Jurkat, Clone E6-1 (cell line): ENCODE measurements around the gene NPPA.

Experiments used
- DNase-seq: peaks from one replicate; pipeline ENCODE4 v3.0.0-alpha.2; 2011; ENCODE audit warnings: low read depth, low spot score
- H3K4me3 ChIP-seq: 2 replicates; pipeline ENCODE4 v1.5.1; 2011; ENCODE audit warnings: mild to moderate bottlenecking, low read length, control low read depth, moderate library complexity

The NPPA gene

DNA sequence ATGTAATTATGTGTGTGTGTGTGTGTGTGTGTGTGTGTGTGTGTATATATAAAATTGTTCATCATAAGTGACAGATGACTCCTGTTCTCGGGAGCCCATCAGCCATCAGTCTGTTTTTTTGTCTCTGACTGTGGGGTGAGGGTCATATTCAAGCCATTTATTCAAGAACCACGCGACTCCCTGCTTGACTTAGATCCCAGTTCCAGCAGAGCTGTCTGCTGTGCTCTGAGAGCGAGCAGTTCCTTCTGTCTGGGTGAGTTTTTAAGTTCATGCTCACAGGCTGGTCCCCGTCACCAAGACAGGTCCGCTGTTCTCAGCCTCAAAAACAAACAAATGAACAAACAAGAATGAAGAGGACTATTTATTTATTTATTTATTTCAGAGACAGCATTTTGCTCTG, 29.5 kb upstream of the NPPA start:
- DNase-seq = no peak
- no peak overlapping the region for H3K4me3 ChIP-seq

DNA sequence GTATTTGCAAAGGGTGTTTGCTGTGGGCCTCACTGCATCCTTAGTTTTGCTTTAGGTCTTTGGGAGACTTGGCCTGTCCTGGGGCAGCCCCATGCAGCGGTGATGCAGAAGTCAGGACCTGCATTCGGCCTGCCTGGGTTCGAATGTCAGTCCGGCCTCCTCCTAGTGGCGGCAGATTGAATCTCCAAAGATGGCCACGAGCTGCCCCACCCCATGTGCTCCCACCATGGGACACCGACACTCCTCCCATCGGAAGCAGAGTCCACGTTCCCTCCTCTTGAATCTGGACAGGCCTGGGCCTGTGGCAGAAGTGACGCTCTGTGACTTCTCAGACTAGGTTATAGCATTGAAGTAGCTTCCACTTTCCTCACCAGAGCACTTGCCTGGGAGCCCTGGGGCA, 27.5 kb upstream of the NPPA start:
- no peak for DNase-seq
- no peak overlapping the region for H3K4me3 ChIP-seq

DNA sequence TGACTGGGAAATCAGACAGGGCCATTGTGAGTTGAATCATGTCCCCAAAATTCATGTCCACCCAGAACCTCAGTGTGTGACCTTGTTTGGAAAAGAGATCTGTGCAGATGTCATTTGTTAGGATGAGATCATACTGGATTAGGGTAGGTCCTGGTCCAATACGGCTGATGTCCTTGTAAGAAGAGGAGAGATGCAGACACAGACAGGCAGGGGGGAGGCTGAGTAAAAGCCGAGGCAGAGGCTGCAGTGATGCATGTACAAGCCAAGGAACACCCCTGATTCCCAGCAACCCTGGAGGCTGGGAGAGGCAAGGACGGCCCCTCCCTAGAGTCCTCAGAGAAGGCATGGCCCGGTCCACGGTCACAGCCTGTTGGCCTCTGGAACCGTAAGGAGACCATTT, 27.0 kb upstream of the NPPA start:
- DNase-seq = no peak
- H3K4me3 ChIP-seq = no peak overlapping the region

DNA sequence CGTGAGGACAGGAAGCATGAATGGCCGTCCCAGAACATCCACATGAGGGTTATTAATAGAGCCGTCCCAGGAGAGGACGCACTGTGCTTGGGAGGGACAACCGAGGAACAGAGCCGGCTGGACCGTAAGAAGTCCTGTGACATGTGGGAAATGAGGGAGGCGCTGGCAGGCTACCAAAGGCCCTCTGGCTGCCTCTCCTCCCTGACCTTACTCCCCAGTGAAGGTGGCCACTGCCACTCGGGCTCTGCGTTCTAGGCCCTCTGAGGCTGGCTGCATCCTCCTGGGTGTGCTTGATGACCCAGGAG, 26.6 kb upstream of the NPPA start:
- DNase-seq = no peak
- H3K4me3 ChIP-seq = no peak overlapping the region

DNA sequence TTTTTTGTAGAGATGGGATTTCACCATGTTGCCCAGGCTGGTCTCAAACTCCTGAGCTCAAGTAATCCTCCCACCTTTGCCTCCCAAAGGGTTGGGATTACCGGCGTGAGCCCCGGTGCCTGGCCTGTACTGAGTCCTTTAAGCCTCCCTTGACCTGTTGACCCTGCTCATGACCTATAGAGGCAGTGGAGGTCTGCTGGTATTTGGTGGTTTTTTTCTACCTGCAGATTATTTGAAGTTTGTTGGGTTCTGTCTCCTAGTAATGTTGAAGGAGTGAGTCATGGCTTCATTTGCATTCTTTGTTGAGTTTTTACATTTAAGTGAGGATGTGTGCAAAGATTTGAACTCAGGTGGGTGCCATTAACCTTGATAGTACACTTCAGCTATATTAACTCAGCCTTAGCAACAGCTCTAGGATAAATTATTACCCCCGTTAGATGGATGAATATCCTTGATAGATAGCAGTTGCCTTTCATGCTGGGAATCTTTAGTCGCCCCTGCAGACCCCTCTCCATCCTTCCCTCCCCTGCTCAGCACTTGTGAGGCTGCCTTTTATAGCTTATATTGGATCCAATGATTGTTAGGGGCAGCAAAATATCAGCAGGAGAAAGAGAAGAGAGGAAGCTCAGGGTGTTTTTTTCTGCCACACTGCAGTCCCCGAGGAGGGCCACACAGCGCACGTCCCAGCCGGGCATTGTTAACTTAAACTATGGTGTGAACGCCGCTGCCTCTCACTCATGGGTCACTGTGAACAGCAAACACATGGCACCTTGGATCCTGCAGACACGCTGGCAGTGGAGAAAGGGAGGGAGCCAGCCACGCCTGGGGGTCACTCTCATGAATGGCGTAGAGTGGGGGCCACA, 26.0 kb upstream of the NPPA start:
- H3K4me3 ChIP-seq = no peak overlapping the region
- DNase-seq = no peak

DNA sequence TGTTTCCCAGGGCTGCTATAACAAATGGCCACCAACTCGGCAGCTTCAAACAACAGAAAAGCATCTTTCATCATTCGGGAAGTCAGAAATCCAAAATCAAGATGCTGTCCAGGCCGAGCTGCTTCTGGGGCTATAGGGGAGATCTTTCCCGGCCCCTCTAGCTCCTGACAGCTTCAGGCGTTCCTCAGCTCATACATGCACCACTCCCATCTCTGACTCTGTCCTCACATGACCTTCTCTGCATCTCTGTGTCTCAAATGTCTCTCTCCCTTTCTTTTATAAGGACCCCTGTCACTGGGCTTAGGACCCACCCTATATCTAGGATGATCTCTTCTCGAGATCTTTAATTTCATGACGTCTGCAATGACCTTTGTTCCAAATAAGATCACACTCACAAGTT, 25.0 kb upstream of the NPPA start:
- DNase-seq = no peak
- no peak overlapping the region for H3K4me3 ChIP-seq

DNA sequence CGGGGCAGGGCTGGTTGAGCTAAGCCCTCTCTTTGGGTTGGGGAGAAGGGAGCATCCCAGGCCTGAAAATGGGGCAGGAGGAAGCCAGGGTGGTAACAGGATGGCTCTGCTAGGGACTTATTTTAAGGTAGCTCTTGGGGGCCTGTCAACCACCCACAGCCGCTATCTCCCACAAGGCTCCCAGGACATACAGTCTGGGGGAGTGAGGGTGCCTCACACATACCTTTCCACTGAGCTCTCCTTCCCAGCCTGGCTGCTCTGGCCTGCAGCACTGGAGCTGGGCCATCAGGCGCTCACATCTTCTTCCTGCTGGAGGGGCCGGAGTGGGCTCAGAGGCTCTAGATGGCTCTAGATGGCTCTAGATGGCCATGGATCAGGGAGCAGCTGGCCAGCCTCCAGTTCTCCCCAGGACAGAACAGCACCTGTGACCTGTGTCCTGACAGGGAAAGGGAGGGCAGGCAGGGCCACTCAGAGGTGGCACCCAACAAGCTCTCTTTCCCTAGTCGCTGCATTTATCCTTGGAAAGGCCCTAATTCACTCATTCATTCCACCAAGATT, 22.1 kb upstream of the NPPA start:
- DNase-seq = no peak
- H3K4me3 ChIP-seq = no peak overlapping the region

DNA sequence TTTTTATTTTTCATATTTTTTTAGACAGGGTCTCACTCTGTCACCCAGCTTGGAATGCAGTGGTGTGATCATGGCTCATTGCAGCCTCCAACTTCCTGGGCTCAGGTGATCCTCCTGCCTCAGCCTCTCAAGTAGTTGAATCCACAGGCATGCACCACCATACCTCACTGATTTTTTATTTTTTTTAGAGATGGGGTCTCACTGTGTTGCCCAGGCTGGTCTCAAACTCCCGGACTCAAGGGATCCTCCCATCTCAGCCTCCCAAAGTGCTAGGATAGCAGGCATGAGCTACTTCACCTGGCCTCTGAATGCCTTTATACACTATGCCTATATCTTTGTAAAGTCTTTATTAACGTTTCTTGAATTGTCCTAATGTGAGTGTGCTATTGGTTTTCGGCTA, 21.5 kb upstream of the NPPA start:
- DNase-seq = no peak
- H3K4me3 ChIP-seq = no peak overlapping the region

DNA sequence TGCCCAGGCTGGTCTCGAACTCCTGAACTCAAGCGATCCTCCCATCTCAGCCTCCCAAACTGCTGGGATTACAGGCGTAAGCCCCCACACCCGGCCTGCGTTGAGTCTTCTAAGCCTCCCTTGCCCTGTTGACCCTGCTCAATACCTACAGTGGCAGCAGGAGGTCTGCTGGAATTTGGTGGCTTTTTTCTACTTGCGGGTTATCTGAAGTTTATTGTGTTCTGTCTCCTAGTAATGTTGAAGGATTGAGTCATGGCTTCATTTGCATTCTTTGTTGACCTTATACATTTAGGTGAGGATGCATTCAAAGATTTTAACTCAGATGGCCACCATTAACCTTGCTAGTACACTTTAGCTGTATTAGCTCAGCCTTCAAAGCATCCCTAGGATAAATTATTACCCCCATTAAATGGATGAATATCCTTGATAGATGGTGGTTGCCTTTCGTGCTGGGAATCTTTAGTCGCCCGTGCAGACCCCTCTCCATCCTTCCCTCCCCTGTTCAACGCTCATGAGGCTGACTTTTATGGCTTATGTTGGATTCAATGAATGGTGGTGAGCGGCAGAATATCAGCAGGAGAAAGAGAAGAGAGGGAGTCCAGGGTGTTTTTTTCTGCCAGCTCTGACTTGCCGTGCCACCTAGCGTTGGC, 20.9 kb upstream of the NPPA start:
- DNase-seq = no peak
- H3K4me3 ChIP-seq = no peak overlapping the region

DNA sequence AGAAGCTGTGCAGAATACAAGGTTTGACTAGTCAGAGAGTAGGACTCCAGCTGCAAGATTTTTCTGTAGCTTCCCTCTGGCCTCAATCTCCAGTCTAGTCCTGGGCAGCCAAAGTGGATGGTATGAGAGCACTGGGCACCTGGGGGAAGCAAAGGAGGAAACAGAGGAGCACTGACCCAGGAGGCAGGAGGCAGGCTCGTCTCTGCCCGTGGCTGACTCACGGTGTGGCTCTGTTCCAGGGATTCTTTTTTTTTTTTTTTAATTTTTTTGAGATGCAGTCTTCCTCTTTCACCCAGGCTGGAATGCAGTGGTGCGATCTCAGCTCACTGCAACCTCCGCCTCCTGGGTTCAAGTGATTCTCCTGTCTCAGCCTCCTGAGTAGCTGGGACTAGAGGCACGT, 15.3 kb upstream of the NPPA start:
- H3K4me3 ChIP-seq = no peak overlapping the region
- DNase-seq = no peak

DNA sequence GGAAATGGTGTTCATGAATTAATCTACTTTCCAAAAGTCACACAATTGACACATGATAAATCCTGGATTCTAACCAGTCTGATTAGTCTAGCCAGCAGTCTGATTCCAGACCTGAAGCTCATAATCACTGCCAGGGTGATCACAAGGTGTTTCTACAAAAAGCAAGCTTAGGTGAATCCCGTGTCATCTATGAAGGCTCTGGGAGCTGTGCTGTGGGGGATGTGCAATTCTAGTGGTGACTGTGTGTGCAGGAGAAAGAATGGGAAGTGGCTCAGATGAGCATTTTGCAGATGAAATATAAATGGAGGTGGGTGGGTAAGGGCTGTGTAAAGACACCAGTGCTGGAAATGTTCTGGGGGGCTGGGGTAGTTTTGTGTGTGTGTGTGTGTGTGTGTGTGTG, 13.0 kb upstream of the NPPA start:
- no peak overlapping the region for H3K4me3 ChIP-seq
- DNase-seq = no peak

DNA sequence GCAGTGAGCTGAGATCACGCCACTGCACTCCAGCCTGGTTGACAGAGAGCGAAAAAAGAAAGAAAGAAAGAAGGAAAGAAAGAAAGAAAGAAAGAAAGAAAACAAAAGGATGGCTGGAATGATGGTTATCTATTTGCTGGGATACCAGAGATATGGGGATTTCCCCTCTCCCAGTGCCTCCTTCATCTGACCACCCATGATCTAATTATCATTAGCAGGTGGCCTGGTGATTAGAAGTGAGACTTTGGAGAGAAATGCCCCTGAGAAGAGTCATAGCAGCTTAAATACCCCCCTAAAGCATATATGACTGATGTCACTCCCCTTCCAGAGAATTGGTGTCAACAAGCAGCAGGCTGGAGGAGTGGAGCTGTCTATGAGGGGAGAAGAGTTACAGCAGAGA, 12.5 kb upstream of the NPPA start:
- no peak overlapping the region for H3K4me3 ChIP-seq
- DNase-seq = no peak

DNA sequence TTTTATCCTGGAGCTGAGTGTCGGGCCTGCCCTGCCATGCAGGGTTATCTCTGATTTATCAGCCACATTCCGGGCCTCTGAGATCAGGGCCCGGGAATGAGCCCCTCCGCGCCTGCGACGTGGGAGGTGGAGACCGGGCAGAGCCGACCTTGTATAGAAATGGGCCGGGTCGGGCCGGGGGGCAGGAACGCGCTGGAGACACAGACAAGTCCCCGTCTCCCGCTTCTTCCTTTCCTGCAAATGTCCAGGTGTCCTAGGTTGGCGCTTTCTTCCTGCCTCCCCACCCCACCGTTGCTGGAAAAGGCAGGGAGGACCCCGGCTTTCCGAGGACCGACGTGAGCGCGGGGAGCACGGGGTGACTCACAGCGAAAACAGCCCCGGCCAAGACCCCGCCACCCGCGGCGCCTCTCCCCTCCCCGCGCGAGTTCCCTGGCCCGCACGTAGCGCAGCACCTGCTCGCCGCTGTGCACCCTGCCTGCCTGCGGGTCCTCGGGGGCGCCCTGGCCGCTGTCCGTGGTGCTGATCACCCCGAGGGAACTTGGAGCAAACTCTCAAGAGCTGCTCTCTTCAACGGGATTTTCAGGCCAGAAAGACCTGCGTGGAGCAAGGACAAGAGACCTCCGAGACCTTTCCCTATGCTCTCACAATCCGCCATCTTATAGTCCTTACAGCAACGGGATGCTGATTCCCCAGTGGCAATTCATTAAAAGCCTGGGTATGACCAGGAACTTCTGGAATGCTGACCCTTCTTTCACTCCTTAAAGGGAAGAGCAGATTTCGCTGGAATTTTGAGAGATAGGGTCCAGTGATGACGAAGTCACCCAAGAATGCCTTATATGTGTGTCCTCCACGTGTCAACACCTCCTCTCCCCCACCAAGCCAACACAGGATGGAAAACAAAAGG, 11.6 kb upstream of the NPPA start:
- DNase-seq = peak; percentile 68
- no peak overlapping the region for H3K4me3 ChIP-seq

DNA sequence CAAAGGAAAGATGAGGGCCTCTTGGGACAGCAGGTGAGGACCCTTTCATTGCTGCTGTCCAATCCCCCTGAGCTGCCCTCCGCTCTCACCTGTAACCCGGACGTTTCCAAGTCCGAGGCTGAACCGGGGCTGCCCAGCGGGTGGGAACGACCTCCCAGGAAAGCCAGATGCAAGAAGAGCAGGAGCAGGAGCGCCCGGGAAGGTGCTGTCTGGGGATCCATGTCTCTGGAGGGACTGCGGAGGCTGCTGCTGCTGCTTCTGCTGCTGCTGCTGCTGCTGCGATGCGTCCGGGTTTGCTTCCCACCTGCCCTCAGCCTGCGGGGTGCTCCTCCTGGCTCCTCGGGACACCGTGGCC, 11.0 kb upstream of the NPPA start, which contains the start of gene NPPB:
Gene NPPB, minus strand, starts transcription at position 333 of the 355 bp plus-strand sequence. Its CDS starts 112 bp downstream, at position 221.
- H3K4me3 ChIP-seq = no peak within 1 kb of the TSS
- DNase-seq = no peak

DNA sequence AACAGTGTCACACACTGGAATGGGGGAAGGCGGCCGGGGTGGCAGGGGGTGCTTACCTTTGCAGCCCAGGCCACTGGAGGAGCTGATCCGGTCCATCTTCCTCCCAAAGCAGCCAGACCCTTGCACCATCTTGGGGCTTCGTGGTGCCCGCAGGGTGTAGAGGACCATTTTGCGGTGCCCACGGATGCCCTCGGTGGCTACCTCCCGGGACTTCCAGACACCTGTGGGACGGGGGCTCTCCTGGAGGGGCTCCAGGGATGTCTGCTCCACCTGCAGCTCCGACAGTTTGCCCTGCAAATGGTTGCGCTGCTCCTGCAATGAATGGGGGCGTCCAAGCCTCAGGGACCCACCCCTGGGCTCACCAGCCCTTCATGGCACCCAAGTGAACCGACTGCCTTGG, 10.6 kb upstream of the NPPA start:
- no peak overlapping the region for H3K4me3 ChIP-seq

DNA sequence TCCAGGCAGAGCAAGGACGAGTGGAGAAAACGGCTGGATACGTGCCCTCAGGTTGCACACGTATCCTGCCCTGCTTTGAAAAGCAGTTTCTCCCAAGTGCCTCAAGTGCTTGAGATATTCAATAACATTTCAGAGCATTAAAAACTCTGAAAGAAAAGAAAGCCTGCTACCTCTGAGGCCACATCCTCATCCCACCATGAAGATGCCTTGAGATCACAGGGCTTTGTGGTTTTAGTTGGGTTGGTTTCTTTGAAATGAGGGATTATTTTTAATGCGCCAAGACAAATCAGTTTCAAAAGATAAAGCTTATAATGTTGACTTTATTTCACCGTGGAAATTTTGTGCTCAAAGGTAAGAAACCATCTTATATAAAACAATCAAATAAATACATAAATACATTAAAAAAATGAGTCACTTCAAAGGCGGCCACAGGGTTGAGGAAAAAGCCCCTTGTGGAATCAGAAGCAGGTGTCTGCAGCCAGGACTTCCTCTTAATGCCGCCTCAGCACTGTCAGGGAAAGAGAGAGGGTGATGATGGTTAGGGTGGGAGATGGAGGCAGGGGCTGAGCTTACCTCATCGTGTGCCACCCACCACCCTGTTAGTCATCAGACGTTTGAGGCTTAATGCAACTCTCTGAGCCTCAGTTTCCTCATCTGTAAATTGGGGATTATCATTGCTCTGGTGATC, 9.7 kb upstream of the NPPA start:
- no peak overlapping the region for H3K4me3 ChIP-seq
- peak; percentile 84 for DNase-seq

More for the DNA sequence above, 10.6 kb upstream of the NPPA start:
- DNase-seq = no peak

DNA sequence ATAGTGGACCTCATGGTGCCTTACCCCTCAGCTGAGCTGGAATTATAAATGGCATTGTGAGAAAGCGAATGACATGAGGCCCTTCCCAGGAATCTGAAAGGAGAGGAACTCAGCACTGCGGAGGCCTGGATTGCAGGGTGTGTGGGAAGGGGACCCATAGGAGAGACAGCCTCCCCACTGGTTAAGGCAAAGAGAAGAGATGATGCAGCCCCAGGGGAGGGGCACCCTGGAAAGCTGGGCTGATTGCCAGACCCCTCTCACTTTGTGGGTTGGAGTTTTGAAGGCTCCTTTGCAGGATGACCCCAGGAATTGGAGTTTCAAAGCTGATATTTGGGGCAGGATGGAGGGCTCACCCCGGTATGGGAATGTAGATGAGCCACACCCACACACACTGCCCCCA, 9.1 kb upstream of the NPPA start:
- no peak for DNase-seq
- no peak overlapping the region for H3K4me3 ChIP-seq

DNA sequence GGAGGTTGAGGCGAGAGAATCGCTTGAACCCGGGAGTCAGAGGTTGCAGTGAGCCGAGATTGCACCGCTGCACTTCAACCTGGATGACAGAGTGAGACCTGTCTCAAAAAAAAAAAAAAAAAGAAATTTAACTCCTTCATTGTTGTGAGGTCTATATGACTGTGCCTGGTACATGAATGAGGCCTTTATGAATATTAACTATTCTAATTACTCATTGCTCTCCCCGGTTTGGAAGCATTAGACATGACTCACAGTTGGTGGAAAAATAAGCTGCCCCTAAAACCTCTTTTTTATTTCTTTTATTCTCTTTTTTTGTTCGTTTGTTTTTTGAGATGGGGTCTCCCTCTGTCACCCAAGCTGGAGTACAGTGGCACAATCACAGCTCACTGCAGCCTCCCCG, 7.8 kb upstream of the NPPA start:
- no peak for DNase-seq
- no peak overlapping the region for H3K4me3 ChIP-seq

DNA sequence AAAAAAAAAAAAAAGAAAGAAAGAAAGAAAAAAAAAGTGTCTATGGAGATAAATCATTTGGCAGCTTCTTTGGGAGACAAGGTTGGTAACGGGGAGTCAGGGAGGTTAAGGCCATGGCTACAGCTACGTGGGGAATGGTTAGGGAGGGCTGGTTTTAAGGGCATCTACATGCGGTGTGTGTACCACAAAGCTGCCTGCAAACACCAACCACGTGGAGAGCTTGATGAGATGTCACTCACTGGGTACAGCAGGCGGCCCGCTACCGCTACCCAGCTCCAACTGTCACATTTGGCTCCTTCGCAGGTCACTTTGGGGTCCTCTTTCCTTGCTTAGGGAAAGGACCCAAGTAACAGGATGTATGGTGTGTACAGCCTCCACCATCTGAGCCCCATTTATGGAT, 6.9 kb upstream of the NPPA start:
- DNase-seq = no peak
- no peak overlapping the region for H3K4me3 ChIP-seq
